Lung (tissue), 12 donors: ENCODE results near the gene ENPP1. TPM values are rescaled to one million over a fixed set of nuclear protein-coding genes. Genes with fewer than 3 reads are reported as not detected.

Experiments
- ATAC-seq: fragments of 200-7000 bp; cut with Tn5 transposase; one replicate; pipeline ENCODE4 v1.9.1; 2020; ENCODE audit warnings: moderate number of reproducible peaks; ENCODE audit not compliant: insufficient read depth, low FRiP score
- DNase-seq, 3 donors: peaks; one replicate each; pipeline ENCODE4 v3.0.0-alpha.2; 2013 to 2017
- H3K27ac ChIP-seq, 2 donors: one replicate each; pipeline ENCODE4 v1.5.1; 2013; ENCODE audit warnings: mild to moderate bottlenecking in 2 of 2, moderate library complexity in 2 of 2, control low read depth in 1 of 2, inconsistent platforms in 1 of 2, low read depth in 1 of 2, low read length in 1 of 2
- H3K27me3 ChIP-seq, 3 donors: one replicate each; pipeline ENCODE4 v1.5.1; 2013; ENCODE audit warnings: low read length in 2 of 3; ENCODE audit not compliant: control insufficient read depth in 3 of 3, insufficient read depth in 3 of 3
- H3K36me3 ChIP-seq, 4 donors: one replicate each; pipeline ENCODE4 v1.5.1; 2013; ENCODE audit warnings: low read length in 4 of 4, mild to moderate bottlenecking in 1 of 4, moderate library complexity in 1 of 4; ENCODE audit not compliant: control insufficient read depth in 4 of 4, insufficient read depth in 4 of 4
- H3K4me1 ChIP-seq, 5 donors: one replicate each; pipeline ENCODE4 v1.5.1; 2013; ENCODE audit warnings: low read length in 5 of 5, mild to moderate bottlenecking in 2 of 5, moderate library complexity in 1 of 5; ENCODE audit not compliant: control insufficient read depth in 5 of 5, insufficient read depth in 5 of 5
- H3K4me3 ChIP-seq: one replicate; pipeline ENCODE4 v1.5.1; 2013; ENCODE audit warnings: mild to moderate bottlenecking, control low read depth, moderate library complexity
- H3K9ac ChIP-seq, 2 donors: one replicate each; pipeline ENCODE4 v1.5.1; 2013; ENCODE audit warnings: low read length in 2 of 2, control low read depth in 1 of 2; ENCODE audit not compliant: insufficient read depth in 1 of 2
- H3K9me3 ChIP-seq, 4 donors: one replicate each; pipeline ENCODE4 v1.5.1; 2013; ENCODE audit warnings: low read length in 3 of 4, mild to moderate bottlenecking in 1 of 4, moderate library complexity in 1 of 4; ENCODE audit not compliant: control insufficient read depth in 4 of 4, insufficient read depth in 3 of 4
- WGBS, 2 donors: extraction: QIAGEN DNeasy Blood & Tissue Kit; methylation state at CpG; one replicate each; pipeline ENCODE4 v1.1.7; 2013; 5-methylcytosine and 5-hydroxymethylcytosine counted together
- polyA plus RNA-seq, 2 donors: library from polyadenylated mRNA; stranded (reverse); fragments of 200-250 nt; gene quantifications; one replicate each; pipeline ENCODE4 v1.2.1, GENCODE V29; 2013
- total RNA-seq, 2 donors: library from RNA; depleted of rRNA in 1 of 2; stranded (reverse); fragments of >200 nt in 1 of 2; gene quantifications; one replicate each; pipeline ENCODE4 v1.2.1, GENCODE V29; 2014 to 2021
- TF ChIP-seq, protein P1 (sequence below): IDR thresholded peaks from 2 replicates; pipeline ENCODE4 v1.5.1; 2012; ENCODE audit warnings: mild to moderate bottlenecking; ENCODE audit errors: control extremely low read depth, extremely low read depth
- donor health status: control.
- donor health status: control.
- donor health status: Bipolar disorder and iron deficiency.
- donor health status: healthy.
- donor health status: DM: yes; HTN: yes; CAD: no.

ENPP1 gene
- total and polyA plus RNA-seq, 4 donors = 0.21 to 7.3 (median 0.82) TPM

DNA sequence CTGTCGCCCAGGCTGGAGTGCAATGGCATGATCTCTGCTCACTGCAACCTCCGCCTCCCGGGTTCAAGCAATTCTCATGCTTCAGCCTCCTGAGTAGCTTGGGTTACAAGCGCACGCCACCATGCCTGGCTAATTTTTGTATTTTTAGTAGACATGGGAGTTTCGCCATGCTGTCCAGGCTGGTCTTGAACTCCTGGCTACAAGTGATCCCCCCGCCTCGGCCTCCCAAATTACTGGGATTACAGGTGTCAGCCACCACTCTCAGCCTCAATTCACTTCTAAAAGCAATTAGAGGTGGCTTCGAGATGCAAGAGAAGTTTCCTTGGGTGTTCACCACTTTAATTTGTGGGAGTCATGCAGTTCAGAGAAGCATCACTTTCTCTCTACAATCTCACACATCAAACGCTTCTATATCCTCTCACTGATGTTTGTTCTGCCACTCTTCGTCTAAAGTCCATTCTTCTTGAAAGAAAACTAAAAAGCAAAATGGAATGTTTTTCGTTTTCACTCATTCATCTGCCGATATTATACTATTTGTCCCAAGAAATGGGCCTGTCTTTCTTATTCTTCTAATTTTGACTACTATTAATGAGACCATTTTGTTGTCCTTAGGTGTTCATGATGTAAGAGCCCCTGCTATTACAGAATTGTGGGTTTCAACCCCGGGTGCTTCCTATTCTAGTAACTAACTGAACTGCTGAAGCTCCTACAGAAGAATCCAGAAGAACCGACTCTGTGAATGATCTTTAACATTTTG, 38.3 kb upstream of the ENPP1 start:
- Histone ChIP-seq H3K9me3 (peaks cover 0 to 2% (median 0%) of the 10 kb centered on the region in 4 donors), H3K4me1 (no peaks in the 10 kb centered on the region), H3K9ac (no peak overlapping the region), H3K36me3 (no peaks in the 10 kb centered on the region), H3K4me3 (no peak overlapping the region), H3K27ac (no peak overlapping the region), H3K27me3 (no peaks in the 10 kb centered on the region)
- DNase-seq (no peak), ATAC-seq (no peak)
- 90 to 92% methylated on average over 15 of the region's 15 CpGs for WGBS, 2 donors
- TF ChIP-seq, protein P1, sequence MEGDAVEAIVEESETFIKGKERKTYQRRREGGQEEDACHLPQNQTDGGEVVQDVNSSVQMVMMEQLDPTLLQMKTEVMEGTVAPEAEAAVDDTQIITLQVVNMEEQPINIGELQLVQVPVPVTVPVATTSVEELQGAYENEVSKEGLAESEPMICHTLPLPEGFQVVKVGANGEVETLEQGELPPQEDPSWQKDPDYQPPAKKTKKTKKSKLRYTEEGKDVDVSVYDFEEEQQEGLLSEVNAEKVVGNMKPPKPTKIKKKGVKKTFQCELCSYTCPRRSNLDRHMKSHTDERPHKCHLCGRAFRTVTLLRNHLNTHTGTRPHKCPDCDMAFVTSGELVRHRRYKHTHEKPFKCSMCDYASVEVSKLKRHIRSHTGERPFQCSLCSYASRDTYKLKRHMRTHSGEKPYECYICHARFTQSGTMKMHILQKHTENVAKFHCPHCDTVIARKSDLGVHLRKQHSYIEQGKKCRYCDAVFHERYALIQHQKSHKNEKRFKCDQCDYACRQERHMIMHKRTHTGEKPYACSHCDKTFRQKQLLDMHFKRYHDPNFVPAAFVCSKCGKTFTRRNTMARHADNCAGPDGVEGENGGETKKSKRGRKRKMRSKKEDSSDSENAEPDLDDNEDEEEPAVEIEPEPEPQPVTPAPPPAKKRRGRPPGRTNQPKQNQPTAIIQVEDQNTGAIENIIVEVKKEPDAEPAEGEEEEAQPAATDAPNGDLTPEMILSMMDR = no peak

DNA sequence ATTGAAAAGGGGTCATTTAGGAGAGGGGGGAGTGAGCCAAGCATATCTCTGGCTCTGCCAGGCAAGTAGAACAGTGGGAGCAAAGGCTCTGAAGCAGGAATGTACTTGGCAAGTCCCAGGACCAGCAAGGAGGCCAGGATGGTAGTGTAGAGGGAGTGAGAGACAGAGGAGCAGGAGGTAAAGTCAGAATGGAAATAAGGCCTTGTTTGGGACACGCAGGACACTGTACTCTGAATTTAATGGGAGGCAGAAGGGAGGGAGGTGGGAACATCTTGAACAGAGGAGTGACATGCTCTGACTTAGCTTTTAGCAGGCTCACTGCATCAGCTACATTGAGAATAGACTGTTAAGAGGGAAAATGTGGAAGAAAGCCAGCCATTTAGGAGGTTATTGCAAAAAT, 37.0 kb upstream of the ENPP1 start:
- H3K36me3 ChIP-seq = no peaks in the 10 kb centered on the region
- H3K9ac ChIP-seq = no peak overlapping the region
- no peak overlapping the region for H3K27ac ChIP-seq
- whole genome bisulfite sequencing, 2 donors = 90 to 91% methylated on average over 1 of the region's 1 CpG
- no peak for DNase-seq
- no peaks in the 10 kb centered on the region for H3K27me3 ChIP-seq
- TF ChIP-seq, protein P1 = no peak
- no peaks in the 10 kb centered on the region for H3K4me1 ChIP-seq
- ATAC-seq = no peak
- H3K4me3 ChIP-seq = no peak overlapping the region
- H3K9me3 ChIP-seq = peaks cover 0 to 2% (median 0%) of the 10 kb centered on the region in 4 donors

DNA sequence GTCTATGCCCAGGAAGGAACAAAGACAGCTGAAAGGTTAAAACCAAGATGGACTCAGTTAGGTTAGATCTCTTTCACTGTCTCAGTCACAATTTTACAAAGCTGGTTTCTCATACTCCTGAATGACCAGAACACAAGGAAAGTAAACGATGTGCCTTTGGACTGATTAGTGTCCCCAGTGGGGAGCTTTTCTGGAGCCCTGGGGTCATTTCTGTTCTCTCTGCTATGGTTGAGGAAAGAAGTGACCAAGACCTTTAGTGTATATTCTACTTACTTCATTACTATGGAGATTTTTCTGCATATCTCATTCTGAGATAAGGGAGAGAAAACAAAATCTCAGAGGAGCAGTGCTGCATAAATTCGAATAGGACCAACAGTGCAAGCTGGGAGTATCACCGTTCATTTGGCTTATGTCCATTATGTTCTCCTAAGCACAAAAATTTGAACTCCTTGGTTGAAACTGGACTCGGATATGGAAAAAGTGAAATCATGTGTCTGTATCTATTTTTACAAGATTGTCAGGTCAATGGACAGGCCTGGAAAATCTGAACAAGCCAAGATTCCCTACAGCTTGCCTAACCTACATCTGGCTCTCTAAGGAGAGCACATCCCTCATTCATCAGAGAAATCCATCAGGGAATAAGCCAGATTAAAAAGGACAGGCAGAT, 34.4 kb upstream of the ENPP1 start:
- no peak overlapping the region for H3K27ac ChIP-seq
- ATAC-seq = no peak

More for the DNA sequence above, 34.4 kb upstream of the ENPP1 start:
- Histone ChIP-seq H3K27me3 (no peaks in the 10 kb centered on the region), H3K9ac (no peak overlapping the region), H3K9me3 (peaks cover 0 to 2% (median 0%) of the 10 kb centered on the region in 4 donors), H3K36me3 (no peaks in the 10 kb centered on the region), H3K4me1 (no peaks in the 10 kb centered on the region), H3K4me3 (no peak overlapping the region)
- TF ChIP-seq, protein P1 = no peak
- no peak for DNase-seq
- WGBS, 2 donors = 62 to 70% methylated on average over 4 of the region's 4 CpGs
